HepG2 (cell line): Measurements from ENCODE around the gene PPP1CB. TPM values are rescaled to one million over a fixed set of nuclear protein-coding genes. Genes with fewer than 3 reads are reported as not detected.

ENCODE experiments used
- CREM ChIP-seq, 2 experiments: sonication (generic) in 1 of 2; formaldehyde crosslinking in 1 of 2; IDR thresholded peaks; 2 replicates each; pipeline versions ENCODE4 v1.4.0 to v1.6.1; 2016 to 2020; ENCODE audit warnings: antibody characterized with exemption in 1 of 2, mild to moderate bottlenecking in 1 of 2, missing genetic modification reagents in 1 of 2
- DNMT3B ChIP-seq: conservative IDR thresholded peaks from 2 replicates; pipeline ENCODE4 v1.6.1; 2016; ENCODE audit warnings: missing biosample characterization, control low read depth
- EHMT2 ChIP-seq: fragments of 200-600 bp; sonication (generic); IDR thresholded peaks from 2 replicates; pipeline ENCODE4 v1.7.0; 2017; ENCODE audit warnings: antibody characterized with exemption, low read depth, low read length, borderline replicate concordance
- ELF3 ChIP-seq: IDR thresholded peaks from 2 replicates; pipeline ENCODE4 v1.6.1; 2016; ENCODE audit warnings: missing genetic modification reagents, missing compliant biosample characterization
- FOXO1 ChIP-seq: sonication (generic); formaldehyde crosslinking; IDR thresholded peaks from 2 replicates; pipeline ENCODE4 v1.4.0; 2020; ENCODE audit warnings: missing genetic modification reagents
- GTF3A ChIP-seq: sonication (generic); formaldehyde crosslinking; conservative IDR thresholded peaks from 2 replicates; pipeline ENCODE4 v1.4.0; 2020; ENCODE audit warnings: mild to moderate bottlenecking, missing genetic modification reagents
- KAT7 ChIP-seq: IDR thresholded peaks from 2 replicates; pipeline ENCODE4 v1.6.1; 2018; ENCODE audit warnings: borderline replicate concordance, missing compliant biosample characterization
- KDM5A ChIP-seq: fragments of 200-600 bp; sonication (generic); IDR thresholded peaks from 2 replicates; pipeline ENCODE4 v1.7.0; 2018; ENCODE audit warnings: antibody characterized with exemption, mild to moderate bottlenecking, low read length, borderline replicate concordance
- LCORL ChIP-seq, 2 experiments: fragments of 450-650 bp in 1 of 2; sonication (generic) in 1 of 2; formaldehyde crosslinking in 1 of 2; IDR thresholded peaks; 2 replicates each; pipeline versions ENCODE4 v1.5.0 to v1.6.1; 2017 to 2020; ENCODE audit warnings: antibody characterized with exemption in 1 of 2, missing genetic modification reagents in 1 of 2
- MEF2D ChIP-seq: sonication (generic); formaldehyde crosslinking; IDR thresholded peaks from 2 replicates; pipeline ENCODE4 v1.5.1; 2020; ENCODE audit warnings: mild to moderate bottlenecking, missing genetic modification reagents
- SIN3B ChIP-seq: fragments of 150-350 bp; IDR thresholded peaks from 2 replicates; pipeline ENCODE4 v1.6.1; 2014; ENCODE audit warnings: low read length
- SNAPC2 ChIP-seq: sonication (generic); formaldehyde crosslinking; IDR thresholded peaks from 2 replicates; pipeline ENCODE4 v1.8.1; 2022; ENCODE audit warnings: mild to moderate bottlenecking, missing genetic modification reagents
- SPEN ChIP-seq: sonication (generic); formaldehyde crosslinking; IDR thresholded peaks from 2 replicates; pipeline ENCODE4 v1.5.1; 2020; ENCODE audit warnings: low read depth, mild to moderate bottlenecking, missing genetic modification reagents
- SRF ChIP-seq: IDR thresholded peaks from 2 replicates; pipeline ENCODE4 v1.6.1; 2011; ENCODE audit warnings: mild to moderate bottlenecking, low read depth, low read length, moderate library complexity
- SRY ChIP-seq: sonication (generic); formaldehyde crosslinking; IDR thresholded peaks from 2 replicates; pipeline ENCODE4 v1.8.0; 2022; ENCODE audit warnings: mild to moderate bottlenecking, missing genetic modification reagents
- ZBTB39 ChIP-seq: sonication (generic); formaldehyde crosslinking; IDR thresholded peaks from 2 replicates; pipeline ENCODE4 v1.5.0; 2020; ENCODE audit warnings: missing genetic modification reagents
- ZNF225 ChIP-seq: sonication (generic); formaldehyde crosslinking; IDR thresholded peaks from 2 replicates; pipeline ENCODE4 v1.4.0; 2020; ENCODE audit warnings: mild to moderate bottlenecking, missing genetic modification reagents
- ZNF451 ChIP-seq: sonication (generic); formaldehyde crosslinking; IDR thresholded peaks from 2 replicates; pipeline ENCODE4 v1.5.0; 2020; ENCODE audit warnings: mild to moderate bottlenecking, missing genetic modification reagents
- ZNF543 ChIP-seq: sonication (generic); formaldehyde crosslinking; IDR thresholded peaks from 2 replicates; pipeline ENCODE4 v1.4.0; 2020; ENCODE audit warnings: mild to moderate bottlenecking, missing genetic modification reagents
- ZNF776 ChIP-seq: sonication (generic); formaldehyde crosslinking; IDR thresholded peaks from 2 replicates; pipeline ENCODE4 v1.4.0; 2020; ENCODE audit warnings: mild to moderate bottlenecking, missing genetic modification reagents
- ZNF883 ChIP-seq: sonication (generic); formaldehyde crosslinking; IDR thresholded peaks from 2 replicates; pipeline ENCODE4 v1.5.1; 2020; ENCODE audit warnings: mild to moderate bottlenecking, missing genetic modification reagents; ENCODE audit errors: not compliant biosample characterization
- polyA plus RNA-seq, 8 experiments: library from polyadenylated mRNA; depleted of rRNA in 3 of 8; stranded (reverse) in 7 of 8; unstranded in 1 of 8; fragments of >200 nt; fragmentation: Illumina TruSeq in 4 of 8; extraction: Trizol in 4 of 8; gene quantifications; 2 replicates each; pipeline versions ENCODE4 v1.2.1 to v1.2.3, GENCODE V29; 2011 to 2016; ENCODE audit warnings: low read depth in 4 of 8, missing spikeins in 1 of 8, mixed read lengths in 1 of 8; ENCODE audit not compliant: insufficient read depth in 1 of 8
- total RNA-seq, 5 experiments: library from RNA; depleted of rRNA; stranded (reverse); fragments of >200 nt; fragmentation: Illumina TruSeq; extraction: Trizol; gene quantifications; 2 replicates each; pipeline ENCODE4 v1.2.3, GENCODE V29; 2016; ENCODE audit warnings: low read depth in 1 of 5
- TF ChIP-seq, protein P1 (sequence below): sonication (generic); formaldehyde crosslinking; IDR thresholded peaks from 2 replicates; pipeline ENCODE4 v1.4.0; 2020; ENCODE audit warnings: missing genetic modification reagents
- TF ChIP-seq, protein P2 (sequence below): sonication (generic); formaldehyde crosslinking; conservative IDR thresholded peaks from 2 replicates; pipeline ENCODE4 v1.4.0; 2020; ENCODE audit warnings: missing genetic modification reagents
- TF ChIP-seq, protein P3 (sequence below): sonication (generic); formaldehyde crosslinking; IDR thresholded peaks from 2 replicates; pipeline ENCODE4 v1.4.0; 2020; ENCODE audit warnings: missing genetic modification reagents

Gene PPP1CB
- total and polyA plus RNA-seq, 2 of the 13 experiments (the other 11 are each of a cell fraction or from before 2014, with no cell fraction given), result 46.9 to 109 TPM

DNA sequence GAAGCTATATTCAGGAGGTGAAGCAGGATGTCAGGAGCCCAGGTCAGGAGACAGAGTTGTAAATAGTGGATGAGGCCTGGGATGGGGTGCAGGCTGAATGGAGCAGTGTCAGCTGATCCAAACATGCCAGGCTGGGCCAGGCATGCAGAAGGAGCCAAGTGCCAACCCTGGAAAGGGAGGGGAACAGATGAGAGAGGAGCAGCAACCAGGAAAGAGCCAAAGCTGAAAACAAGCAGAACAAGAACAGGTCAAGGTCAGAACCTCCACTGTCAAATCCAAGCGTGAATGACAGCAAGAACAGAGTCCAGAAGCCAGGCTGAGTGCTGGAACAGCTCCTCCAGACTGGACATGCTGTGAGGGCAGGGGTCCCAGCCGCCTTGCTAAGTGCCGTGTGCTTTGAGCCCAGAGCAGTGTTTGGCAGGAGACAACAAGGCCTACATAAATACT is 49.2 kb upstream of the PPP1CB start (continued):
- TF ChIP-seq ZBTB39 (CRISPR knock-in tag) (no peak), KDM5A (no peak), MEF2D (CRISPR knock-in tag) (no peak), FOXO1 (CRISPR knock-in tag) (peak; percentile 80), ELF3 (CRISPR knock-in tag) (peak; percentile 91), DNMT3B (no peak), CREM (IDR thresholded peaks at IDR 0.05) (no peak), CREM (CRISPR knock-in tag; IDR thresholded peaks at IDR 0.05) (no peak), EHMT2 (no peak), GTF3A (CRISPR knock-in tag) (no peak), ZNF883 (CRISPR knock-in tag) (no peak), ZNF451 (CRISPR knock-in tag) (no peak), SRF (no peak), SIN3B (no peak), LCORL (IDR thresholded peaks at IDR 0.05) (no peak), LCORL (CRISPR knock-in tag; IDR thresholded peaks at IDR 0.05) (peak; percentile 64; the same call in 1 of the 2 replicates), ZNF776 (CRISPR knock-in tag) (no peak), SPEN (no peak), ZNF543 (CRISPR knock-in tag) (no peak), KAT7 (no peak), SNAPC2 (no peak), SRY (no peak), ZNF225 (CRISPR knock-in tag) (no peak)
- TF ChIP-seq, protein P1, sequence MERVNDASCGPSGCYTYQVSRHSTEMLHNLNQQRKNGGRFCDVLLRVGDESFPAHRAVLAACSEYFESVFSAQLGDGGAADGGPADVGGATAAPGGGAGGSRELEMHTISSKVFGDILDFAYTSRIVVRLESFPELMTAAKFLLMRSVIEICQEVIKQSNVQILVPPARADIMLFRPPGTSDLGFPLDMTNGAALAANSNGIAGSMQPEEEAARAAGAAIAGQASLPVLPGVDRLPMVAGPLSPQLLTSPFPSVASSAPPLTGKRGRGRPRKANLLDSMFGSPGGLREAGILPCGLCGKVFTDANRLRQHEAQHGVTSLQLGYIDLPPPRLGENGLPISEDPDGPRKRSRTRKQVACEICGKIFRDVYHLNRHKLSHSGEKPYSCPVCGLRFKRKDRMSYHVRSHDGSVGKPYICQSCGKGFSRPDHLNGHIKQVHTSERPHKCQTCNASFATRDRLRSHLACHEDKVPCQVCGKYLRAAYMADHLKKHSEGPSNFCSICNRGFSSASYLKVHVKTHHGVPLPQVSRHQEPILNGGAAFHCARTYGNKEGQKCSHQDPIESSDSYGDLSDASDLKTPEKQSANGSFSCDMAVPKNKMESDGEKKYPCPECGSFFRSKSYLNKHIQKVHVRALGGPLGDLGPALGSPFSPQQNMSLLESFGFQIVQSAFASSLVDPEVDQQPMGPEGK (CRISPR knock-in tag), result no peak
- TF ChIP-seq, protein P2, sequence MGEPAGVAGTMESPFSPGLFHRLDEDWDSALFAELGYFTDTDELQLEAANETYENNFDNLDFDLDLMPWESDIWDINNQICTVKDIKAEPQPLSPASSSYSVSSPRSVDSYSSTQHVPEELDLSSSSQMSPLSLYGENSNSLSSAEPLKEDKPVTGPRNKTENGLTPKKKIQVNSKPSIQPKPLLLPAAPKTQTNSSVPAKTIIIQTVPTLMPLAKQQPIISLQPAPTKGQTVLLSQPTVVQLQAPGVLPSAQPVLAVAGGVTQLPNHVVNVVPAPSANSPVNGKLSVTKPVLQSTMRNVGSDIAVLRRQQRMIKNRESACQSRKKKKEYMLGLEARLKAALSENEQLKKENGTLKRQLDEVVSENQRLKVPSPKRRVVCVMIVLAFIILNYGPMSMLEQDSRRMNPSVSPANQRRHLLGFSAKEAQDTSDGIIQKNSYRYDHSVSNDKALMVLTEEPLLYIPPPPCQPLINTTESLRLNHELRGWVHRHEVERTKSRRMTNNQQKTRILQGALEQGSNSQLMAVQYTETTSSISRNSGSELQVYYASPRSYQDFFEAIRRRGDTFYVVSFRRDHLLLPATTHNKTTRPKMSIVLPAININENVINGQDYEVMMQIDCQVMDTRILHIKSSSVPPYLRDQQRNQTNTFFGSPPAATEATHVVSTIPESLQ (CRISPR knock-in tag), result no peak
- TF ChIP-seq, protein P3, sequence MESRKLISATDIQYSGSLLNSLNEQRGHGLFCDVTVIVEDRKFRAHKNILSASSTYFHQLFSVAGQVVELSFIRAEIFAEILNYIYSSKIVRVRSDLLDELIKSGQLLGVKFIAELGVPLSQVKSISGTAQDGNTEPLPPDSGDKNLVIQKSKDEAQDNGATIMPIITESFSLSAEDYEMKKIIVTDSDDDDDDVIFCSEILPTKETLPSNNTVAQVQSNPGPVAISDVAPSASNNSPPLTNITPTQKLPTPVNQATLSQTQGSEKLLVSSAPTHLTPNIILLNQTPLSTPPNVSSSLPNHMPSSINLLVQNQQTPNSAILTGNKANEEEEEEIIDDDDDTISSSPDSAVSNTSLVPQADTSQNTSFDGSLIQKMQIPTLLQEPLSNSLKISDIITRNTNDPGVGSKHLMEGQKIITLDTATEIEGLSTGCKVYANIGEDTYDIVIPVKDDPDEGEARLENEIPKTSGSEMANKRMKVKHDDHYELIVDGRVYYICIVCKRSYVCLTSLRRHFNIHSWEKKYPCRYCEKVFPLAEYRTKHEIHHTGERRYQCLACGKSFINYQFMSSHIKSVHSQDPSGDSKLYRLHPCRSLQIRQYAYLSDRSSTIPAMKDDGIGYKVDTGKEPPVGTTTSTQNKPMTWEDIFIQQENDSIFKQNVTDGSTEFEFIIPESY (CRISPR knock-in tag), result no peak
